Hypothalamus (tissue), 51 donors: ENCODE measurements around the gene KBTBD3.

Experiments
- DNase-seq, 51 donors: peaks; one replicate each; lab custom pipeline; 2025; lab: John Stamatoyannopoulos, UW

KBTBD3 gene

GRCh38 chr11:106076919-106077608 is at the start of gene KBTBD3:
Gene KBTBD3, minus strand, starts transcription at chr11:106077347. Its CDS starts 18,250 bp downstream, at chr11:106059097.
- peak; percentile 69 to 100 (median 99) for DNase-seq

DNA sequence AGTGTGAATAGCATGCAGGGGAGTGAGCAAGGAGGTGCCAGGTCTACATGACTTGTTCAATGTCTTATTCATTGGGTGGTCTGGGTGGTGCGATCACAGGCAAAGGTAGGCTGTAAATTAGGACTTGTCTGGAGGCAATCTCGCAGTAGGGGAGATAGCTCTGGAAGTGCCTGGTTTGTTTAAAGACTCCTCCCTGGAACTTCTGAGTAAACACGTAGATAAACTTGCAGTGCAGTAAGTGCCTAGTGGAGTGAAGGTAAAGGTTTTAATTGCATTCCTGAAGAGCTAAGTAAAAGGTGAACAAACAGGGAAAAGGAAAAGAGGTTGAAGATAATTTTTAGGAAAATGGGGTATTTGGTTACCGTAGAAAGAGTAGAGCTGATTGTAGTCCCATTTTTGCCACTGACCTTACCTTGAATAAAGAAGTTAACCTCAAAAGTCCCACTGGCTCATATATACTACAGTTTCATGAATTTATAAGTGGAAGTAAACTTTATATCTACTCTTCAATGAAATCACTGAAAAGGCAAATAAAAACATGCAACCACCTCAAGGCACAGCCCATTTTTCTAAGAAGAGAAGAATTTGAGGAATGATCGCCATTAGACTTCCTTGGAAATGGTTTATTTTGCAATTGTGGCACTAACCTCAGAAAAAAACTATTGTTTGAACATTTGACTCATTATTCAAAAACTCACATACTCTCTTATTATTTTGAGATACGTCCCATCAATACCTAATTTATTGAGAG is 44.6 kb upstream of the KBTBD3 start:
- DNase-seq: no peak

- DNase-seq: no peak
Measured at GRCh38 chr11:106105986-106106385, 28.8 kb upstream of the KBTBD3 start.

DNA sequence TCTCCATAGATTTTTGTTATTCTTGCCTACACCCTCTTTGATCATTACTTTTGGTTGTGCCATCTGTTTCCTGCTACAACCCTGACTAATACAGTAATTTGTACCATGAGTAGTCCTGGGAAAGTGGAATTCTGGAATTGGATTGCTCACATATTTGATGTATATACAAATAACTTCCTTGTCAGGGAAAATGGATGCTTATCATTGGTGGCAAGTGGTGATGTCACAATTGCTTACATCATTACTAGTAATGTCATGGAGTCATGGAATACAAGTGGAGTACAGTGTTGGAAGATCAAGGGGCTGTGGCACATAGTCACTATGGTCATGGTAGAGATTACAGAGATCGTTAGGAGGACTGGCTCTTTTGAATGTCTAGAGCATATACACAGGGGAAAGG is 24.7 kb upstream of the KBTBD3 start:
- no peak for DNase-seq

DNA sequence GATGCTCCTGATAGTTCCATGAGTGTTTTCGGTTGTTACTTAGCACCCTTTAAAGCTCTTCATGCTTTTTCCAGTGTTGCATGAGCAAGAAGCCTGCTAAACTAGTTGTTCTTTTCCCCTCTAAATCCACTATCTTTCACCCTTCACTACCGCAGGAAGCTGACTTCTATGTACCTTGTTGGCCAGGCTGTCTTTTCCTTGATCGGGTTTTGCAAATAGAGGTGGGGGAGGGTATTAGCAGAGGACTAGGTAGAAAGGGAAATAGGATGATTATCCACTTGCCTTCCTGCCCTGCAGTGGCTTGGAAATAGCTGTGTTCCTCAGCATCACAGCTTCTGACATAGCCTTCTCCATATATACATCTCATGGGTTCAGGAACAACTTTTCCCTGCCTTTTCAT is 24.2 kb upstream of the KBTBD3 start:
- DNase-seq: no peak

DNA sequence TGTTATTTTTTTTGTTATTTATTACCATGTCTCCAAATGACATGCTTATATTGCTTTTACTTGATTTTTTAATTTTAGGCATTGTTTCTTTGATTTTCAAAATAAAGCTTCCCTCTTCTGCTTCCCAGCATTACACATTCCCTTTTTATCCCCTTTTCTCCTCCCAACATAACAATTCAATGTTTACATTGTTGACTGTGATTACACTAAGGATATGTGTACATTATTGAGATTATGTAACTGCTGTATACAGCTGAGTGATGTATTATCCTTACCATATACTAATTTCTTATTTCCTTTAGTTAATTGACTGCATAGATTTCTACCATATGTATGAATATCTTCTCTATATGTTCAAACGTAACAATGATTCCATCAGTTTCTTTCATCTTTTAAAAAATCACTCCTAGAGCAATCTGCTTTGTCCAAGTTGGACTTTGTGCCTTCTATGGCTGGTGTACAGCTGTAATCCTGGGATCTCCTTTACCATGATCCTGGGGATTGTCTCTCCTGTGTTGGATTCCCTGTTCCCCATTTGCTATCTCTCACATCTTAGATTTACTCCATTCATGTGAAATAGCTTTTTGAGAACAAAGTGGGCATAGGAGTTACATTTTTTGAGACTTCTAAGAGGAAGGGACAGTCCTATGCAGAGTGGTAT is 21.9 kb upstream of the KBTBD3 start:
- no peak for DNase-seq

GRCh38 chr11:106092446-106092845 is 15.3 kb upstream of the KBTBD3 start:
- no peak for DNase-seq

DNA sequence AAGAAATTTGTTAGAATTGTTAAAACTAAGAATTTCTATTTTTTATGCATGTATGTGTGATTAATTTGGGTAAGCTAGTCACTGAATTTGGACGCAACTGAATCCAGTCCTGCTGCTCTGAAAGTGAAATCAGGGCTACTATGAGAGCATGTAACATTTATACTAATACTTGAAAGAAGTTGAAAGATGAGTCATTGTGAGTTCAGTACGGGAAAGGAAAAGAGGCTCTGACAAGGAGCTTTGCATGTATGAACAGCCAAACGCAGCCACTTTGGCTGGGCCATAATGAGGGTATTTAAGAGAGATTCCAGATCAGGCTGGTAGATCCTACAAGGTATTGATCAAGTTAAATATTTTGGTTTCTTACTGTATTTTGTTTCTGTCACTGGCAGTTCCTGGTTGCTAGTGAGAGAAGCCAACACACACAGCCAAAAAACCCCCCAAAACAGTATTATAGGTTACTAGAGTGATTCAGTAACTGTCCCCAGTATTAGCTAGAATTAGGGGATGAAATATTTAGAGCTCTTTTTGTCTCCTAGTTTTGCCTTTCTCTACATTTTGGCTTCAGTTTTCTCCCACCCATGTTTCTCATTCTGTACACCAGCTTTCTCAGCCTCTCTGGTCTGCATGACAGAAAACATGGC is 14.5 kb upstream of the KBTBD3 start:
- no peak for DNase-seq

GRCh38 chr11:106088896-106089295 is 11.7 kb upstream of the KBTBD3 start:
- DNase-seq: no peak

DNA sequence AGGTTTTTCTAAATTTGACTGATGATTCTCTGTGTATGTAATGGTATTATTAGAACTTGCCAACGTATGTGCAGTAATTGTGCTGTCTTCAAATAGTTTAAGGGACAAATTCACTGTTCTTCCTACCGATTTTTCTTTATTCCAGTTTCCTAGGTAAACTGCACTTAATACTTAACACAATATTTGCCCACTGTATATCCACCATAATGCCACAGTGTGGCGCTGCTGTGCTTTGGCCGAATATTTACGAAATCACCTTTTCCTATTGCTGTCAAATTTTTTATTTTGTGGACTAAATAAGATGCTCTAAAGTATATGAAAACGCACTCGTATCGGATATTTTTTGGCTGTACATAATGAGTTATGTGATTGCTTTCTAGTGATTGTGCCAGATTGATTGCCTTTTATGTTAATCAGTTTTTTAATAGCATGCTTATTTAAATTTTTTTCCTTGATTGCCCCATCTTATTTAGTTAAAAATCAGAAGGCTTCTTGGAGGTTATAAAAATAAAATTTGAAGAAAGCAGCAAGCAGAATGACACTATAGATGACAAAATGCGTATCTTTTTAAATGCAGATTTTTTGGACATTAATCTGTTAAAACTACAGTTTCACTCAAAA is 10.8 kb upstream of the KBTBD3 start:
- peak in 26 of 51 donors; percentile 0 to 54 (median 16) for DNase-seq

GRCh38 chr11:106086850-106087249 is 9.7 kb upstream of the KBTBD3 start:
- DNase-seq: peak in 1 of 51 donors; percentile 14

GRCh38 chr11:106086135-106086534 is 9.0 kb upstream of the KBTBD3 start:
- no peak for DNase-seq

DNA sequence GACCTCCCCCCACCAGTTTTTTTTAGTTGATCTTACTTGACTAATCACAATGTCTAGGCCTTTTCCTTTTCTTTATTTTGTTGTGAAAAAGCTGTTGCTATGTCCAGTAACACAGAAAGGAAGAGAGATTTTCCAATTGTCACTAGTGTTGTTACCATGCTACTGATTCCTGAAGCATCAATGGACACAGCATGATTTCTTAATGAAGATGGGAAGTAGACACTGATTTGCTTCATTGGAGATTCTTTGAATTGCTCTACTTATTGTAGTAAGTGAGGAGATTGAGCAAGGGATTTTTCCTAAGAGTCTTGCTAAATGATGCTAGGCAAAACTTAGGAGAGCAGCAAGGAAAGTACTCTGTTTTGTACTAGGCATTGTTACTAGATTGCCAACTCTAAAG is 4.9 kb upstream of the KBTBD3 start:
- DNase-seq: no peak

DNA sequence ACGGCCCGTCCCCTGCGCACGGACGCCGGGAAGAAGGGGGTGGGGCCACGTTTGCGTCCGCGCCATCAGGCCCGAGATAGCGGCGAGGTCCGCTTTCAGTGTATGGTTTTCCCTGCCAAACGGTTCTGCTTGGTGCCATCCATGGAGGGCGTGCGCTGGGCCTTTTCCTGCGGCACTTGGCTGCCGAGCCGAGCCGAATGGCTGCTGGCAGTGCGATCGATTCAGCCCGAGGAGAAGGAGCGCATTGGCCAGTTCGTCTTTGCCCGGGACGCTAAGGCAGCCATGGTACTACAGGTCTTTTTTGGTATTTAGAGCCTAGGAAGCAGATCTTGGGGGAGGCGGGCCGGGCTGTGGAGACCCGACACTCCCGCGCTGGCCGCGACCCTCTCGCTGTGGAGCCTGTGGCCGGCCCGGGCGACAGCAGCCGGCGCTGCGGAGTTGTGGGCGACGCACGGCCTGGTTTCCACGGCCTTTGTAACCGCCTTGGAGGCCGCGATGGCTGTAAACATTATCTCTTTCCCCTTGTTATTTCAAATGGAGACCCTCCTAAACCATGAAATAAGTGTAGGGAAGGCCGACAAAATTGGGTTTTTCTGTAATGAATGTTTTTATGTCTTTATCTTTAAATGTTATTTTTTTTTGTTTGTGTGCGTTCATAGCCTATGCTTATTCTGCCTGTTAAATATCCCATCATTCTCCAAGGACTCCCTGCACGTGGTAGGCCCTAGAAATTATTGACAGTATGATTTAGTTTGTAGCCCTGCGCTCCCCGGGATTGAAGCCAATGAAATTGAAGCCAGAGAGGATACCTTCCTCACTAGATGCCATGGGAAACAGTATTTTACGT is 685 bp upstream of the KBTBD3 start, which contains the start of gene AASDHPPT:
Gene AASDHPPT, plus strand, starts transcription at position 54 of the 847 bp plus-strand sequence. Its CDS starts 49 bp downstream, at position 103.
- DNase-seq: peak in 18 of 51 donors; percentile 4 to 91 (median 66)

DNA sequence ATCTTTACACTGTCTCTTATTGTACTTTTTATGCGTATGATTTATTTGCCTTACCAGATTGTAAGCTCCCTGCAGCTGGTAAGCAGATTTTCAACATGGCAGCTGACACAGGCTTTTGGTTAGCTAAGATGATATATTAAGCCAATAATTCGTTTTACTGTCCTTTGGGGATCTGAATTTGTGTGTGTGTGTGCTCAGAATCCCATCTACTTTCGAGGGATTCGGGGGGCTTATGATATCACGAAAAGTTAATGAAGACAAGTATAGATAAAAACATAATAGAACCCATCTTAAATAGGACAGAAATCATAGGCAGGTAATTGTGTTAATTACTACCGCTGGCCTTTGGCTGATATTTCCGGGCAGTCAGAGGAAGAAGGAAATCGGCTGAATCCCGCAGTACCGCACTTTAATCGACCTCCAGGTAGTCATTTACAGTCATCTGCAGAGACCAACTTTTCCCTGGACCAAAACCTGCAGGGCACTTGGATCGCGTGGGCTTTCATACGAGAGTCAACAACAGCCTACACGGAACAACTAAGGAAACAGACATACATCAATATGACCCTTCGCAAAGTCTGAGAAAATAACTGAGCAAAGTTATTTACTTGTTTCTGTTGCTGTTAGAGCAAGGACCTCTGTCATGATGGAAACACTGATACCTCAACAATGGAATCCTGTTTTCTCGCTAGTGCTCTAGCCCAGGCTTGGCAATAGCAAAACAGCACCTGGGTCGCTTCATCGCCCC is 802 bp downstream of the KBTBD3 start:
- peak in 20 of 51 donors; percentile 1 to 75 (median 28) for DNase-seq

DNA sequence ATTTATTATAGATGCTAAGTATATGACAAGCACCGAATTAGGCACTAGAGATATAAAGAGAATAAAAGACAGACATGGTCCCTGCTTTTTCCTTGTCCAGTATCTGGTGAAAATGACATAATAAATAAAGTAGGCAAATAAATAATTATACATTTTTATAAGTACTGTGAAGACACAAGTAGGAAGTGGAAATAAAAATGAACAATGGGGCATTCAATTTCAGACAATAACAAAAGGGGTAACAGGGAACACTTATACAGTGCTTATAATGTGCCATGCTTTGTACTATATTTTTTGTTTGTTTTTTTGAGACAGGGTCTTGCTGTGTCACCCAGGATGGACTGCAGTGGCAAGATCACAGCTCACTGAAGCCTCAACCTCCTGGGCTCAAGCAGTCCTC is 4.3 kb downstream of the KBTBD3 start:
- no peak for DNase-seq

- DNase-seq: no peak
Measured at GRCh38 chr11:106070606-106071005, 6.5 kb downstream of the KBTBD3 start.

- DNase-seq: no peak
Measured at GRCh38 chr11:106063009-106063408, 14.1 kb downstream of the KBTBD3 start.
